A549 (cell line): Measurements from ENCODE around the gene MRPL58. TPM values are rescaled to one million over a fixed set of nuclear protein-coding genes. Genes with fewer than 3 reads are reported as not detected.

ENCODE experiments used
- ATAC-seq, 2 experiments: fragments of 200-7000 bp in 1 of 2; fragments of >200 bp in 1 of 2; cut with Nextera tagmentation in 1 of 2; cut with Tn5 transposase in 1 of 2; 3 replicates each; pipeline versions ENCODE4 v1.8.0 to v1.9.1; 2018 to 2020; ENCODE audit warnings: mild to moderate bottlenecking in 1 of 2, moderate library complexity in 1 of 2
- CTCF ChIA-PET: fragments of 300-600 bp; sonication (Branson Sonifier 250); formaldehyde crosslinking; extraction: SDS; loops from one replicate; lab custom pipeline; 2021; ENCODE audit warnings: antibody characterized with exemption, inconsistent platforms; lab: Yijun Ruan, JAX
- POLR2A ChIA-PET: fragments of 350-600 bp; formaldehyde crosslinking; extraction: SDS; loops from one replicate; lab custom pipeline; 2021; ENCODE audit warnings: antibody characterized with exemption, inconsistent platforms; lab: Yijun Ruan, JAX
- DNase-seq, 2 experiments: peaks; one replicate each; pipeline versions ENCODE4 v3.0.0 to v3.0.0-alpha.2; 2011 to 2016; ENCODE audit warnings: low read depth in 1 of 2, low spot score in 1 of 2
- FAIRE-seq: peaks from 2 replicates; lab custom pipeline; 2011; peaks lifted over from hg19 to GRCh38; lab: Jason Lieb, UNC
- H3K27ac ChIP-seq, 2 experiments: fragments of >200 bp; sonication (Bioruptor Twin); formaldehyde crosslinking; 3 replicates each; pipeline ENCODE4 v1.5.1; 2016 to 2017
- H3K4me1 ChIP-seq: fragments of >200 bp; sonication (Bioruptor Twin); formaldehyde crosslinking; 3 replicates; pipeline ENCODE4 v1.6.1; 2016
- H3K4me2 ChIP-seq: fragments of >200 bp; sonication (Bioruptor Twin); formaldehyde crosslinking; 3 replicates; pipeline ENCODE4 v1.6.1; 2016
- H3K4me3 ChIP-seq: fragments of >200 bp; sonication (Bioruptor Twin); formaldehyde crosslinking; 3 replicates; pipeline ENCODE4 v1.5.1; 2016
- H3K9me3 ChIP-seq: fragments of >200 bp; sonication (Bioruptor Twin); formaldehyde crosslinking; 3 replicates; pipeline ENCODE4 v1.6.1; 2016
- BHLHE40 ChIP-seq: IDR thresholded peaks from 2 replicates; pipeline ENCODE4 v1.6.1; 2012; ENCODE audit warnings: low read depth, low read length, inconsistent platforms
- CEBPB ChIP-seq, 2 experiments: fragments of >200 bp in 1 of 2; sonication (Bioruptor Twin) in 1 of 2; formaldehyde crosslinking in 1 of 2; IDR thresholded peaks; 2 replicates each; pipeline ENCODE4 v1.6.1; 2012 to 2016
- CHD2 ChIP-seq: fragments of 150-350 bp; IDR thresholded peaks from 2 replicates; pipeline ENCODE4 v1.6.1; 2014; ENCODE audit warnings: low read length; ENCODE audit not compliant: partially characterized antibody
- E2F6 ChIP-seq: IDR thresholded peaks from 2 replicates; pipeline ENCODE4 v1.6.1; 2012; ENCODE audit warnings: low read depth, borderline replicate concordance
- EHF ChIP-seq: fragments of 250-450 bp; sonication (Bioruptor Pico); IDR thresholded peaks from 2 replicates; pipeline ENCODE4 v1.5.0; 2020; ENCODE audit warnings: mild to moderate bottlenecking
- EHMT2 ChIP-seq: fragments of 200-600 bp; sonication (generic); IDR thresholded peaks from 2 replicates; pipeline ENCODE4 v1.6.1; 2016; ENCODE audit warnings: antibody characterized with exemption, low read depth, mild to moderate bottlenecking, moderate library complexity
- GATA3 ChIP-seq: IDR thresholded peaks from 2 replicates; pipeline ENCODE4 v1.6.1; 2012; ENCODE audit warnings: borderline replicate concordance
- HDAC2 ChIP-seq: fragments of 200-600 bp; sonication (generic); IDR thresholded peaks from 2 replicates; pipeline ENCODE4 v1.6.1; 2016
- HEYL ChIP-seq: fragments of 250-450 bp; sonication (Bioruptor Pico); IDR thresholded peaks from 2 replicates; pipeline ENCODE4 v1.8.0; 2021; ENCODE audit warnings: mild to moderate bottlenecking, moderate library complexity
- HOXA7 ChIP-seq: fragments of 250-450 bp; sonication (Bioruptor Pico); IDR thresholded peaks from 2 replicates; pipeline ENCODE4 v1.5.0; 2020; ENCODE audit warnings: mild to moderate bottlenecking, moderate library complexity
- HOXB5 ChIP-seq: fragments of 250-450 bp; sonication (Bioruptor Pico); IDR thresholded peaks from 2 replicates; pipeline ENCODE4 v1.5.0; 2020; ENCODE audit warnings: mild to moderate bottlenecking, moderate library complexity
- JUN ChIP-seq, 2 experiments: fragments of >200 bp; sonication (Bioruptor Twin); formaldehyde crosslinking; IDR thresholded peaks; 2 replicates in 1 of 2; 3 replicates in 1 of 2; pipeline ENCODE4 v1.6.1; 2016 to 2017
- MAX ChIP-seq: IDR thresholded peaks from 2 replicates; pipeline ENCODE4 v1.6.1; 2012
- MYC ChIP-seq: IDR thresholded peaks from 2 replicates; pipeline ENCODE4 v1.6.1; 2012; ENCODE audit warnings: mild to moderate bottlenecking, inconsistent platforms, low read length, improper control_type of control experiment, borderline replicate concordance
- PHF8 ChIP-seq: fragments of 200-600 bp; sonication (generic); IDR thresholded peaks from 2 replicates; pipeline ENCODE4 v1.6.1; 2016; ENCODE audit warnings: low read depth, mild to moderate bottlenecking, antibody characterized with exemption, moderate library complexity, borderline replicate concordance
- RARB ChIP-seq: fragments of 250-450 bp; sonication (Bioruptor Pico); IDR thresholded peaks from 2 replicates; pipeline ENCODE4 v1.8.0; 2021; ENCODE audit warnings: mild to moderate bottlenecking, moderate library complexity
- RCOR1 ChIP-seq: fragments of 150-350 bp; IDR thresholded peaks from 2 replicates; pipeline ENCODE4 v1.6.1; 2014; ENCODE audit warnings: antibody characterized with exemption, low read length, low read depth
- RFX5 ChIP-seq: fragments of 450-650 bp; IDR thresholded peaks from 2 replicates; pipeline ENCODE4 v1.7.1; 2014; ENCODE audit warnings: antibody characterized with exemption, mild to moderate bottlenecking, moderate library complexity
- RNF2 ChIP-seq: fragments of 200-600 bp; sonication (generic); IDR thresholded peaks from 2 replicates; pipeline ENCODE4 v1.6.1; 2016; ENCODE audit warnings: low read depth, mild to moderate bottlenecking, antibody characterized with exemption, moderate library complexity, borderline replicate concordance
- SMC3 ChIP-seq: fragments of >200 bp; sonication (Bioruptor Twin); formaldehyde crosslinking; IDR thresholded peaks from 3 replicates; pipeline ENCODE4 v1.6.1; 2018; ENCODE audit warnings: inconsistent platforms
- SREBF2 ChIP-seq: fragments of 450-650 bp; IDR thresholded peaks from 2 replicates; pipeline ENCODE4 v1.6.1; 2014; ENCODE audit warnings: mild to moderate bottlenecking, moderate library complexity
- TFCP2L1 ChIP-seq: fragments of 250-450 bp; sonication (Bioruptor Pico); IDR thresholded peaks from 2 replicates; pipeline ENCODE4 v1.5.0; 2021; ENCODE audit warnings: mild to moderate bottlenecking
- TP53 ChIP-seq: fragments of 250-450 bp; sonication (Bioruptor Pico); IDR thresholded peaks from 2 replicates; pipeline ENCODE4 v1.5.0; 2021; ENCODE audit warnings: mild to moderate bottlenecking, moderate library complexity
- USF2 ChIP-seq: fragments of 450-650 bp; IDR thresholded peaks from 2 replicates; pipeline ENCODE4 v1.6.1; 2014; ENCODE audit warnings: antibody characterized with exemption
- ZFP36 ChIP-seq: fragments of 450-650 bp; IDR thresholded peaks from 2 replicates; pipeline ENCODE4 v1.6.1; 2014; ENCODE audit warnings: borderline replicate concordance; ENCODE audit not compliant: partially characterized antibody
- WGBS: methylation state at CpG from one replicate; pipeline ENCODE4 v1.1.6; 2017; ENCODE audit errors: missing lambda C conversion rate; 5-methylcytosine and 5-hydroxymethylcytosine counted together
- polyA plus RNA-seq, 4 experiments: library from polyadenylated mRNA; depleted of rRNA in 3 of 4; stranded (reverse); fragments of >200 nt; fragmentation: RNase III in 1 of 4; extraction: RNeasy Plus Mini Kit Qiagen cat#74134 plus additional on column Dnase treatment in 1 of 4; gene quantifications; 2 replicates in 3 of 4; 3 replicates in 1 of 4; pipeline ENCODE4 v1.2.3, GENCODE V29; 2011 to 2017
- TF ChIP-seq, protein P1 (sequence below): fragments of >200 bp; sonication (Bioruptor Twin); formaldehyde crosslinking; IDR thresholded peaks from 2 replicates; pipeline ENCODE4 v1.6.1; 2016
- TF ChIP-seq, protein P2 (sequence below): fragments of 250-450 bp; sonication (Bioruptor Pico); IDR thresholded peaks from 2 replicates; pipeline ENCODE4 v1.5.0; 2021; ENCODE audit warnings: mild to moderate bottlenecking, moderate library complexity, borderline replicate concordance
- TF ChIP-seq, protein P3 (sequence below): IDR thresholded peaks from 2 replicates; pipeline ENCODE4 v1.6.1; 2012

Gene MRPL58
- polyA plus RNA-seq, 2 of the 4 experiments (the other 2 are of a cell fraction) = 89.4 to 127 TPM

DNA sequence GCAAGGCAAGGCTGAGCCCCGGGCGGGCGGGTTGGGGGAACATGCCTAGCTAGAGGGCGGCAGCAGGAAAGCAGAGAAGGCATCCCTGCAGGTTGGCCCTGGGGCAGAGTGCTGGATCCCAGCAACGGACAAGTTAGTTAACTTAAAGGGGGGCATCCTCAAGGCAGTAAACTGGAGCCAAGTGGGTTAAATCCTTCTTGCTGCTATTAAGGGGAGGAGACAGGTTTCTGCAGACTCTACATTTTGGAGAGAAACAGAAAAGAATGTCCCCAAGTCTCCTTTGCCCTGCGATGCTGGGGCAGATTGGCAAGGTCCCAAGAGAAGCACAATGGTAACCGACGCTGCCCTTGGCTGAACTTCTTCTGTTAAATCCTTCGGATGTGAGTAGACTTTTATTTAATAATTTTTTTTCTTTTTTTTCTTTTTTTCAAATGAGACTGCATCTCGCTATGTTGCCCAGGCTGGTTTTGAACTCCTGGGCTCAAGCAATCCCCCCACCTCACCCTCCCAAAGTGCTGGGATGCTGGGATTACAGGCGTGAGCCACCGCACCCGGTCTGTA, 20.3 kb downstream of the MRPL58 start:
- peak; percentile 48 to 52 for DNase-seq
- CTCF ChIA-PET = interaction anchor here (1.1 to 6.2 kb wide), 9 partner anchors 13 to 114 kb away, joined by 3 to 60 read pairs (median 7); partner anchors contain the start of genes CDR2L, MRPL58 and NT5C
- H3K9me3 ChIP-seq = no peaks in the 10 kb centered on the region
- 4% methylated on average over 13 of the region's 13 CpGs for WGBS
- peaks cover 30% of the 10 kb centered on the region for H3K4me1 ChIP-seq
- peak; percentile 0 to 2; a peak in 4 of 6 replicates for ATAC-seq
- H3K4me2 ChIP-seq = peak overlapping the region; percentile 89
- POLR2A ChIA-PET = interaction anchor here (0.5 to 2.1 kb wide), 7 partner anchors 14 to 160 kb away, joined by 3 to 24 read pairs (median 4); partner anchors contain the start of genes FDXR, JPT1 and MRPL58
- peak overlapping the region; percentile 4 to 59; a peak in 4 of 6 replicates for H3K27ac ChIP-seq
- H3K4me3 ChIP-seq = peak overlapping the region; percentile 73
- FAIRE-seq = no peak
- TF ChIP-seq HOXB5 (CRISPR knock-in tag) = no peak
- TF ChIP-seq, protein P1, sequence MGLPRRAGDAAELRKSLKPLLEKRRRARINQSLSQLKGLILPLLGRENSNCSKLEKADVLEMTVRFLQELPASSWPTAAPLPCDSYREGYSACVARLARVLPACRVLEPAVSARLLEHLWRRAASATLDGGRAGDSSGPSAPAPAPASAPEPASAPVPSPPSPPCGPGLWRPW = no peak
- no peak for TF ChIP-seq CEBPB (IDR thresholded peaks at IDR 0.05)
- no peak for TF ChIP-seq EHMT2
- TF ChIP-seq, all 56 proteins: peak for 0

- no peaks in the 10 kb centered on the region for H3K9me3 ChIP-seq
- under 1% methylated on average over 34 of the region's 36 CpGs for whole genome bisulfite sequencing
- FAIRE-seq (peak; percentile 72), DNase-seq (peak; percentile 95 to 97), ATAC-seq (peak; percentile 50 to 64)
- ChIA-PET CTCF (interaction anchor here (0.7 to 4.5 kb wide), 14 partner anchors 9 to 168 kb away, joined by 3 to 35 read pairs (median 7); partner anchors contain the start of genes ATP5PD, KCTD2 and MRPL58), POLR2A (interaction anchor here (1.0 to 3.2 kb wide), 6 partner anchors 13 to 237 kb away, joined by 3 to 46 read pairs (median 18); partner anchors contain the start of genes ATP5PD, CDR2L, HID1 and KCTD2)
- H3K4me1 ChIP-seq = peaks cover 30% of the 10 kb centered on the region
- peak overlapping the region; percentile 97 for H3K27ac ChIP-seq
- H3K4me2 ChIP-seq = peak overlapping the region; percentile 89
- peak overlapping the region; percentile 73 for H3K4me3 ChIP-seq
- no peak for TF ChIP-seq HEYL (CRISPR knock-in tag)
- peak; percentile 88 for TF ChIP-seq USF2
- 0 out of 2 replicates have a peak, but pooled peaks have one; percentile 13 for TF ChIP-seq RNF2
- 0 out of 2 replicates have a peak, but pooled peaks have one; percentile 59 for TF ChIP-seq HDAC2
- 0 out of 2 replicates have a peak, but pooled peaks have one; percentile 28 for TF ChIP-seq RCOR1
- TF ChIP-seq CEBPB (IDR thresholded peaks at IDR 0.05) = peak in 1 of 2 experiments; percentile 33; a peak in 1 of 4 replicates
- TF ChIP-seq ZFP36 = no peak
- peak; percentile 7; the same call in 1 of the 2 replicates for TF ChIP-seq PHF8
- 0 out of 2 replicates have a peak, but pooled peaks have one; percentile 14 for TF ChIP-seq TFCP2L1 (CRISPR knock-in tag)
- TF ChIP-seq, protein P2, sequence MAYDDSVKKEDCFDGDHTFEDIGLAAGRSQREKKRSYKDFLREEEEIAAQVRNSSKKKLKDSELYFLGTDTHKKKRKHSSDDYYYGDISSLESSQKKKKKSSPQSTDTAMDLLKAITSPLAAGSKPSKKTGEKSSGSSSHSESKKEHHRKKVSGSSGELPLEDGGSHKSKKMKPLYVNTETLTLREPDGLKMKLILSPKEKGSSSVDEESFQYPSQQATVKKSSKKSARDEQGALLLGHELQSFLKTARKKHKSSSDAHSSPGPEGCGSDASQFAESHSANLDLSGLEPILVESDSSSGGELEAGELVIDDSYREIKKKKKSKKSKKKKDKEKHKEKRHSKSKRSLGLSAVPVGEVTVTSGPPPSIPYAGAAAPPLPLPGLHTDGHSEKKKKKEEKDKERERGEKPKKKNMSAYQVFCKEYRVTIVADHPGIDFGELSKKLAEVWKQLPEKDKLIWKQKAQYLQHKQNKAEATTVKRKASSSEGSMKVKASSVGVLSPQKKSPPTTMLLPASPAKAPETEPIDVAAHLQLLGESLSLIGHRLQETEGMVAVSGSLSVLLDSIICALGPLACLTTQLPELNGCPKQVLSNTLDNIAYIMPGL (CRISPR knock-in tag) = peak; percentile 95; the same call in 1 of the 2 replicates
- peak; percentile 20; the same call in 1 of the 2 replicates for TF ChIP-seq GATA3
- peak; percentile 97 for TF ChIP-seq MYC
- TF ChIP-seq, protein P3, sequence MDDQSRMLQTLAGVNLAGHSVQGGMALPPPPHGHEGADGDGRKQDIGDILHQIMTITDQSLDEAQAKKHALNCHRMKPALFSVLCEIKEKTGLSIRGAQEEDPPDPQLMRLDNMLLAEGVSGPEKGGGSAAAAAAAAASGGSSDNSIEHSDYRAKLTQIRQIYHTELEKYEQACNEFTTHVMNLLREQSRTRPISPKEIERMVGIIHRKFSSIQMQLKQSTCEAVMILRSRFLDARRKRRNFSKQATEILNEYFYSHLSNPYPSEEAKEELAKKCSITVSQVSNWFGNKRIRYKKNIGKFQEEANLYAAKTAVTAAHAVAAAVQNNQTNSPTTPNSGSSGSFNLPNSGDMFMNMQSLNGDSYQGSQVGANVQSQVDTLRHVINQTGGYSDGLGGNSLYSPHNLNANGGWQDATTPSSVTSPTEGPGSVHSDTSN = no peak
- TF ChIP-seq JUN (IDR thresholded peaks at IDR 0.05) = peak in 1 of 2 experiments; percentile 50; a peak in 1 of 5 replicates
- 0 out of 2 replicates have a peak, but pooled peaks have one; percentile 54 for TF ChIP-seq HOXA7 (CRISPR knock-in tag)
- TF ChIP-seq E2F6 = peak; percentile 92
- TF ChIP-seq MAX = peak; percentile 96
- TF ChIP-seq SMC3 = peak; percentile 29; the same call in 2 of the 3 replicates
- TF ChIP-seq BHLHE40 = peak; percentile 50; the same call in 1 of the 2 replicates
- no peak for TF ChIP-seq RARB (CRISPR knock-in tag)
- TF ChIP-seq HOXB5 (CRISPR knock-in tag) = peak; percentile 61; the same call in 1 of the 2 replicates
- peak; percentile 37 for TF ChIP-seq CHD2
- TF ChIP-seq, protein P1 = no peak
- peak; percentile 10; the same call in 1 of the 2 replicates for TF ChIP-seq RFX5
- no peak for TF ChIP-seq TP53 (CRISPR knock-in tag)
- peak; percentile 96 for TF ChIP-seq SREBF2
- TF ChIP-seq EHF (CRISPR knock-in tag) = 0 out of 2 replicates have a peak, but pooled peaks have one; percentile 38
Observed at GRCh38 chr17:75033346-75034235, 21.1 kb downstream of the MRPL58 start.
